K562 (cell line): ENCODE data around the gene FRMPD4. TPM values are rescaled to one million over a fixed set of nuclear protein-coding genes. Genes with fewer than 3 reads are reported as not detected.

Experiments
- ATAC-seq: fragments of 200-7000 bp; cut with Tn5 transposase; 3 replicates; pipeline ENCODE4 v1.9.1; 2020; ENCODE audit warnings: moderate library complexity
- BruUV-seq: library from RNA; stranded (reverse); fragments of 400-500 nt; replicated peaks from 2 replicates; lab custom pipeline; 2021; lab: Mats Ljungman, UMichigan
- CTCF ChIA-PET: fragments of 300-600 bp; formaldehyde crosslinking; extraction: SDS; loops from one replicate; lab custom pipeline; 2021; ENCODE audit warnings: low intra/inter-chr PET ratio; lab: Yijun Ruan, JAX
- POLR2A ChIA-PET: fragments of 300-600, 350-650 bp; sonication (Branson Sonifier 250); formaldehyde crosslinking; extraction: SDS; loops from one replicate; lab custom pipeline; 2021; ENCODE audit warnings: antibody characterized with exemption, inconsistent platforms; lab: Yijun Ruan, JAX
- DNase-seq, 4 experiments: peaks; one replicate each; pipeline versions ENCODE4 v3.0.0 to v3.0.0-alpha.2; 2011 to 2018; ENCODE audit warnings: low spot score in 3 of 4, mixed read lengths in 3 of 4; ENCODE audit errors: extremely low read depth in 1 of 4
- FAIRE-seq: peaks from 2 replicates; lab custom pipeline; 2011; peaks lifted over from hg19 to GRCh38; lab: Jason Lieb, UNC
- H2AFZ ChIP-seq: 2 replicates; pipeline ENCODE4 v1.6.0; 2011; ENCODE audit warnings: low read depth, low read length, control low read depth, inconsistent platforms
- H3K27ac ChIP-seq: fragments of 200-600 bp; 3 replicates; pipeline ENCODE4 v1.8.0; 2011; ENCODE audit warnings: low read depth, mild to moderate bottlenecking, control low read depth, inconsistent platforms, low read length, moderate library complexity, mixed read lengths; ENCODE audit errors: extremely low read depth
- H3K27me3 ChIP-seq, 2 experiments: fragments of 300-600 bp in 1 of 2; 2 replicates in 1 of 2; 3 replicates in 1 of 2; pipeline versions ENCODE4 v1.6.0 to v1.8.0; 2011; ENCODE audit warnings: inconsistent platforms in 2 of 2, low read length in 2 of 2, mild to moderate bottlenecking in 1 of 2, mixed read lengths in 1 of 2, moderate library complexity in 1 of 2; ENCODE audit not compliant: control insufficient read depth in 2 of 2, insufficient read depth in 2 of 2
- H3K36me3 ChIP-seq: fragments of 300-600 bp; 3 replicates; pipeline ENCODE4 v1.8.0; 2011; ENCODE audit warnings: mild to moderate bottlenecking, low read length, inconsistent platforms; ENCODE audit not compliant: control insufficient read depth, insufficient read depth
- H3K4me1 ChIP-seq, 2 experiments: fragments of 200-600 bp in 1 of 2; replicated peaks in 1 of 2; 2 replicates in 1 of 2; 3 replicates in 1 of 2; pipeline versions ENCODE4 v1.5.1 to v1.8.0; 2011; ENCODE audit warnings: inconsistent platforms in 2 of 2, low read length in 2 of 2, mild to moderate bottlenecking in 1 of 2, mixed read lengths in 1 of 2, moderate library complexity in 1 of 2; ENCODE audit not compliant: control insufficient read depth in 2 of 2, insufficient read depth in 2 of 2
- H3K4me2 ChIP-seq: 2 replicates; pipeline ENCODE4 v1.6.1; 2011; ENCODE audit warnings: low read length, control low read depth, inconsistent platforms, mixed read lengths; ENCODE audit not compliant: insufficient read depth
- H3K4me3 ChIP-seq: fragments of 200-600 bp; sonication (generic), shearing (Covaris generic); 2 replicates; pipeline ENCODE4 v1.5.1; 2016; ENCODE audit warnings: control low read depth, inconsistent platforms
- H3K79me2 ChIP-seq: fragments of 200-600 bp; 3 replicates; pipeline ENCODE4 v1.8.0; 2011; ENCODE audit warnings: low read length, inconsistent platforms; ENCODE audit not compliant: control insufficient read depth, insufficient read depth
- H3K9ac ChIP-seq, 2 experiments: 2 replicates each; pipeline versions ENCODE4 v1.6.0 to v1.6.1; 2011; ENCODE audit warnings: low read depth in 2 of 2, low read length in 2 of 2, control low read depth in 1 of 2, inconsistent platforms in 1 of 2, mild to moderate bottlenecking in 1 of 2, mixed read lengths in 1 of 2; ENCODE audit not compliant: insufficient read depth in 1 of 2
- H3K9me1 ChIP-seq: one replicate; pipeline ENCODE4 v1.6.0; 2011; ENCODE audit warnings: inconsistent platforms, mild to moderate bottlenecking, low read length, moderate library complexity; ENCODE audit not compliant: control insufficient read depth, insufficient read depth
- H3K9me3 ChIP-seq: replicated peaks from 2 replicates; pipeline ENCODE4 v1.5.1; 2011; ENCODE audit warnings: low read depth, low read length, inconsistent platforms; ENCODE audit not compliant: control insufficient read depth, insufficient read depth
- H4K20me1 ChIP-seq: replicated peaks from 2 replicates; pipeline ENCODE4 v1.6.1; 2011; ENCODE audit warnings: low read length, inconsistent platforms, mixed read lengths; ENCODE audit not compliant: control insufficient read depth, insufficient read depth
- CHD2 ChIP-seq: IDR thresholded peaks from 2 replicates; pipeline ENCODE4 v1.6.1; 2011; ENCODE audit warnings: low read depth, low read length
- HIVEP1 ChIP-seq: fragments of 250-450 bp; sonication (Bioruptor Pico); IDR thresholded peaks from 2 replicates; pipeline ENCODE4 v1.4.0; 2020; ENCODE audit warnings: mild to moderate bottlenecking
- MGA ChIP-seq: fragments of 450-650 bp; IDR thresholded peaks from 2 replicates; pipeline ENCODE4 v1.6.1; 2016; ENCODE audit warnings: mild to moderate bottlenecking, moderate library complexity
- PBX2 ChIP-seq, 2 experiments: IDR thresholded peaks in 1 of 2; conservative IDR thresholded peaks in 1 of 2; 2 replicates each; pipeline ENCODE4 v1.6.1; 2016; ENCODE audit warnings: low read depth in 2 of 2, mild to moderate bottlenecking in 1 of 2, missing compliant biosample characterization in 1 of 2, missing genetic modification characterization in 1 of 2, moderate library complexity in 1 of 2
- PHF20 ChIP-seq: fragments of 450-650 bp; IDR thresholded peaks from 2 replicates; pipeline ENCODE4 v1.6.1; 2018; ENCODE audit not compliant: partially characterized antibody
- U2AF2 ChIP-seq: fragments of 200-400 bp; formaldehyde crosslinking; optimal IDR thresholded peaks from 2 replicates; pipeline ENCODE3; 2017; ENCODE audit warnings: low read depth, mild to moderate bottlenecking, low read length
- WGBS: fragments of 100-300 bp; shearing (Covaris generic); methylation state at CpG from one replicate; pipeline ENCODE4 v1.1.6; 2016; ENCODE audit warnings: low coverage, mixed read lengths; ENCODE audit not compliant: insufficient coverage; ENCODE audit errors: missing lambda C conversion rate; 5-methylcytosine and 5-hydroxymethylcytosine counted together
- in situ Hi-C: fragments of 300-500 bp; cut with MboI; formaldehyde crosslinking; loops from 4 replicates; pipeline ENCODE4 v1.15.0; 2018; ENCODE audit warnings: inconsistent platforms, mixed read lengths
- intact Hi-C: fragments of 100-400 bp; cut with micrococcal nuclease; formaldehyde crosslinking; loops from 2 replicates; pipeline ENCODE4 v1.14.2; 2022
- polyA plus RNA-seq, 8 experiments: library from polyadenylated mRNA; depleted of rRNA in 4 of 8; stranded (reverse) in 5 of 8; unstranded in 3 of 8; fragments of >200 nt; fragmentation: Nextera tagmentation in 2 of 8; fragmentation: Illumina TruSeq in 1 of 8; extraction: Ambion mirVana in 2 of 8; extraction: Trizol in 1 of 8; gene quantifications; 2 replicates each; pipeline versions ENCODE4 v1.2.1 to v1.2.3, GENCODE V29; 2011 to 2014; ENCODE audit warnings: inconsistent platforms in 1 of 8, missing spikeins in 1 of 8
- total RNA-seq, 7 experiments: library from RNA; depleted of rRNA in 6 of 7; stranded (reverse); fragments of >200 nt in 6 of 7; fragmentation: Illumina TruSeq in 2 of 7; extraction: Trizol in 2 of 7; gene quantifications; 2 replicates each; pipeline versions ENCODE4 v1.2.1 to v1.2.3, GENCODE V29; 2011 to 2021; ENCODE audit warnings: low replicate concordance in 1 of 7

The FRMPD4 gene
- total and polyA plus RNA-seq, 9 of the 15 experiments (the other 6 are each of a cell fraction or from before 2014, with no cell fraction given) = not detected

GRCh38 chrX:12344954-12345353 lies 206.7 kb downstream of the FRMPD4 start:
- H3K4me1 ChIP-seq = no peaks in the 10 kb centered on the region
- no peak for TF ChIP-seq MGA
- TF ChIP-seq PBX2 (CRISPR knock-in tag; IDR thresholded peaks at IDR 0.05; ENCODE audit: low read depth) = no peak
- no peak for TF ChIP-seq PBX2 (tag; conservative IDR thresholded peaks at IDR 0.05; ENCODE audit: low read depth)
- TF ChIP-seq PHF20 = no peak
- no peak for TF ChIP-seq U2AF2
- no peak for TF ChIP-seq CHD2
- no peak for TF ChIP-seq HIVEP1 (CRISPR knock-in tag)
- no peak overlapping the region for H3K4me3 ChIP-seq
- no peaks in the 10 kb centered on the region for H3K9me1 ChIP-seq
- H2AFZ ChIP-seq = no peak overlapping the region
- DNase-seq (no peak), FAIRE-seq (no peak), ATAC-seq (no peak)
- no peak overlapping the region for H3K27ac ChIP-seq
- H3K9ac ChIP-seq = no peak overlapping the region
- H3K27me3 ChIP-seq = no peaks in the 10 kb centered on the region
- H3K4me2 ChIP-seq = no peak overlapping the region
- WGBS = 0% methylated on average over 1 of the region's 2 CpGs
- ChIA-PET CTCF (no interaction called here), POLR2A (no interaction called here)
- BruUV-seq = no TSS peak
- in situ Hi-C loops = no loop called here
- no peaks in the 10 kb centered on the region for H4K20me1 ChIP-seq
- H3K36me3 ChIP-seq = no peaks in the 10 kb centered on the region
- no peaks in the 10 kb centered on the region for H3K79me2 ChIP-seq
- no peaks in the 10 kb centered on the region for H3K9me3 ChIP-seq
- intact Hi-C loops = no loop called here
